ENCODE data around the gene RNASE9. TPM values are rescaled to one million over a fixed set of nuclear protein-coding genes. Genes with fewer than 3 reads are reported as not detected.
"Not testable (repeated sequence)": the region's sequence is repeated elsewhere in the genome, so short reads cannot be mapped to it uniquely, and the experiment has no call there.

Gene RNASE9
- total and polyA plus RNA-seq, 2 experiments from 2014 or later: not detected

GRCh38 chr14:20601522-20601921 lies 40.7 kb upstream of the RNASE9 start:
- H3K4me3 ChIP-seq: no peak overlapping the region
- H3K79me2 ChIP-seq: no peaks in the 10 kb centered on the region
- H3K27me3 ChIP-seq: no peaks in the 10 kb centered on the region
- 85% methylated on average over 12 of the region's 12 CpGs for WGBS (ENCODE audit: low lambda C conversion rate, missing lambda C conversion rate)
- H3K4me1 ChIP-seq (ENCODE audit: insufficient read depth): no peaks in the 10 kb centered on the region
- no peaks in the 10 kb centered on the region for H3K9me3 ChIP-seq (ENCODE audit: low read depth)
- no peaks in the 10 kb centered on the region for H3K36me3 ChIP-seq (replicated peaks; ENCODE audit: insufficient read depth, low read depth)
- no peak overlapping the region for H3K27ac ChIP-seq
- no peak overlapping the region for H3K4me2 ChIP-seq
- no peaks in the 10 kb centered on the region for H4K20me1 ChIP-seq (ENCODE audit: insufficient read depth, poor library complexity, severe bottlenecking)
- no peak for DNase-seq (ENCODE audit: low spot score)
- H2AFZ ChIP-seq: no peak overlapping the region
- no peak for TF ChIP-seq EZH2phosphoT487 (IDR thresholded peaks at IDR 0.05; ENCODE audit: low read depth, severe bottlenecking, unreplicated experiment)
- H3K9me2 ChIP-seq (replicated peaks; ENCODE audit: insufficient read depth): no peaks in the 10 kb centered on the region

GRCh38 chr14:20597108-20597507 lies 36.3 kb upstream of the RNASE9 start:
- no peak for TF ChIP-seq CTCF (IDR thresholded peaks at IDR 0.05; ENCODE audit: poor library complexity)
- TF ChIP-seq EZH2 (IDR thresholded peaks at IDR 0.05; ENCODE audit: borderline replicate concordance): no peak
- TF ChIP-seq EZH2phosphoT487 (IDR thresholded peaks at IDR 0.05; ENCODE audit: low read depth, severe bottlenecking, unreplicated experiment): no peak
- H3K4me2 ChIP-seq: no peak overlapping the region
- no peak overlapping the region for H3K27ac ChIP-seq
- H4K20me1 ChIP-seq (ENCODE audit: insufficient read depth, poor library complexity, severe bottlenecking): no peaks in the 10 kb centered on the region
- H3K9me2 ChIP-seq (replicated peaks; ENCODE audit: insufficient read depth): no peaks in the 10 kb centered on the region
- no peaks in the 10 kb centered on the region for H3K79me2 ChIP-seq
- no peaks in the 10 kb centered on the region for H3K27me3 ChIP-seq
- whole genome bisulfite sequencing (ENCODE audit: low lambda C conversion rate, missing lambda C conversion rate): 86% methylated on average over 1 of the region's 1 CpG
- no peak for DNase-seq (ENCODE audit: low spot score)
- no peaks in the 10 kb centered on the region for H3K36me3 ChIP-seq (replicated peaks; ENCODE audit: insufficient read depth, low read depth)
- no peak overlapping the region for H2AFZ ChIP-seq
- no peaks in the 10 kb centered on the region for H3K4me1 ChIP-seq (ENCODE audit: insufficient read depth)
- no peaks in the 10 kb centered on the region for H3K9me3 ChIP-seq (ENCODE audit: low read depth)
- H3K4me3 ChIP-seq: no peak overlapping the region

- not testable (repeated sequence) for H3K4me3 ChIP-seq; H3K4me1 ChIP-seq (ENCODE audit: insufficient read depth); H2AFZ ChIP-seq; H4K20me1 ChIP-seq (ENCODE audit: insufficient read depth, poor library complexity, severe bottlenecking); H3K4me2 ChIP-seq; H3K9me3 ChIP-seq (ENCODE audit: low read depth); H3K27ac ChIP-seq; H3K9me2 ChIP-seq (replicated peaks; ENCODE audit: insufficient read depth); H3K27me3 ChIP-seq; DNase-seq (ENCODE audit: low spot score); H3K36me3 ChIP-seq (replicated peaks; ENCODE audit: insufficient read depth, low read depth); H3K79me2 ChIP-seq
- 92% methylated on average over 3 of the region's 3 CpGs for WGBS (ENCODE audit: low lambda C conversion rate, missing lambda C conversion rate)
These were observed 34.9 kb upstream of the RNASE9 start for GRCh38 chr14:20595726-20596125.

GRCh38 chr14:20592574-20592973 lies 31.7 kb upstream of the RNASE9 start:
- Histone ChIP-seq H3K9me2 (replicated peaks; ENCODE audit: insufficient read depth) (no peaks in the 10 kb centered on the region), H3K4me1 (ENCODE audit: insufficient read depth) (no peaks in the 10 kb centered on the region), H3K4me3 (no peak overlapping the region), H4K20me1 (ENCODE audit: insufficient read depth, poor library complexity, severe bottlenecking) (no peaks in the 10 kb centered on the region), H3K36me3 (replicated peaks; ENCODE audit: insufficient read depth, low read depth) (no peaks in the 10 kb centered on the region), H3K27me3 (no peaks in the 10 kb centered on the region), H3K27ac (no peak overlapping the region), H3K9me3 (ENCODE audit: low read depth) (no peaks in the 10 kb centered on the region), H3K79me2 (no peaks in the 10 kb centered on the region), H3K4me2 (no peak overlapping the region), H2AFZ (no peak overlapping the region)
- DNase-seq (ENCODE audit: low spot score): no peak
- TF ChIP-seq EZH2phosphoT487 (IDR thresholded peaks at IDR 0.05; ENCODE audit: low read depth, severe bottlenecking, unreplicated experiment) (no peak), CTCF (IDR thresholded peaks at IDR 0.05; ENCODE audit: poor library complexity) (no peak), EZH2 (IDR thresholded peaks at IDR 0.05; ENCODE audit: borderline replicate concordance) (no peak)
- WGBS (ENCODE audit: low lambda C conversion rate, missing lambda C conversion rate): 71% methylated on average over 1 of the region's 1 CpG
